ENCODE data around the gene TYW5.

- TF ChIP-seq CTCF (optimal IDR thresholded peaks at IDR 0.05 in 1 of 3, IDR thresholded peaks at IDR 0.05 in 1 of 3, conservative IDR thresholded peaks at IDR 0.05 in 1 of 3; ENCODE audit: extremely low read depth in 1 of 3, insufficient read depth in 2 of 3, low read length in 3 of 3) (no peak), EZH2 (IDR thresholded peaks at IDR 0.05; ENCODE audit: low read length) (no peak)
Observed at GRCh38 chr2:199914372-199914958, 40.8 kb downstream of the TYW5 start.

Measured in keratinocyte (primary cell).